HepG2 (cell line): ENCODE data around the gene TNFAIP8L2. TPM values are rescaled to one million over a fixed set of nuclear protein-coding genes. Genes with fewer than 3 reads are reported as not detected.

Experiments
- ATF1 ChIP-seq: IDR thresholded peaks from 2 replicates; pipeline ENCODE4 v1.6.1; 2016; ENCODE audit warnings: mild to moderate bottlenecking, control low read depth
- GABPB1 ChIP-seq: IDR thresholded peaks from 2 replicates; pipeline ENCODE4 v1.6.1; 2016; ENCODE audit warnings: mild to moderate bottlenecking, missing genetic modification reagents, moderate library complexity, missing compliant biosample characterization
- MXD1 ChIP-seq: sonication (generic); formaldehyde crosslinking; IDR thresholded peaks from 2 replicates; pipeline ENCODE4 v1.4.0; 2020; ENCODE audit warnings: mild to moderate bottlenecking, missing genetic modification reagents
- PAX8 ChIP-seq: sonication (generic); formaldehyde crosslinking; IDR thresholded peaks from 2 replicates; pipeline ENCODE4 v1.8.0; 2022; ENCODE audit warnings: mild to moderate bottlenecking, missing genetic modification reagents, borderline replicate concordance
- PRDM15 ChIP-seq: sonication (generic); formaldehyde crosslinking; IDR thresholded peaks from 2 replicates; pipeline ENCODE4 v1.4.0; 2020; ENCODE audit warnings: missing genetic modification reagents
- RNF219 ChIP-seq: sonication (generic); formaldehyde crosslinking; IDR thresholded peaks from 2 replicates; pipeline ENCODE4 v1.5.0; 2020; ENCODE audit warnings: mild to moderate bottlenecking, missing genetic modification reagents
- SAP130 ChIP-seq: IDR thresholded peaks from 2 replicates; pipeline ENCODE4 v1.6.1; 2016; ENCODE audit warnings: low read depth
- SIN3A ChIP-seq: IDR thresholded peaks from 2 replicates; pipeline ENCODE4 v1.6.1; 2011; ENCODE audit warnings: low read depth, mild to moderate bottlenecking, control low read depth, low read length, borderline replicate concordance
- SKIL ChIP-seq: sonication (generic); formaldehyde crosslinking; IDR thresholded peaks from 2 replicates; pipeline ENCODE4 v1.8.0; 2022; ENCODE audit warnings: missing genetic modification reagents, mild to moderate bottlenecking, moderate library complexity, borderline replicate concordance
- SMAD1 ChIP-seq: sonication (generic); formaldehyde crosslinking; IDR thresholded peaks from 2 replicates; pipeline ENCODE4 v1.4.0; 2020; ENCODE audit warnings: missing genetic modification reagents, low read depth, mild to moderate bottlenecking, borderline replicate concordance
- TERF1 ChIP-seq: sonication (generic); formaldehyde crosslinking; IDR thresholded peaks from 2 replicates; pipeline ENCODE4 v1.8.0; 2022; ENCODE audit warnings: mild to moderate bottlenecking, missing genetic modification reagents, moderate library complexity
- ZBTB7A ChIP-seq: sonication (generic); formaldehyde crosslinking; IDR thresholded peaks from 2 replicates; pipeline ENCODE4 v1.8.0; 2022; ENCODE audit warnings: mild to moderate bottlenecking, missing genetic modification reagents
- ZFP82 ChIP-seq: sonication (generic); formaldehyde crosslinking; IDR thresholded peaks from 2 replicates; pipeline ENCODE4 v1.5.1; 2020; ENCODE audit warnings: mild to moderate bottlenecking, missing genetic modification reagents, borderline replicate concordance
- ZMYM4 ChIP-seq: sonication (generic); formaldehyde crosslinking; IDR thresholded peaks from 2 replicates; pipeline ENCODE4 v1.8.1; 2023; ENCODE audit warnings: mild to moderate bottlenecking, missing genetic modification reagents
- ZNF10 ChIP-seq: sonication (generic); formaldehyde crosslinking; IDR thresholded peaks from 2 replicates; pipeline ENCODE4 v1.4.0; 2020; ENCODE audit warnings: mild to moderate bottlenecking, low read depth, missing genetic modification reagents, borderline replicate concordance
- ZNF280B ChIP-seq: sonication (generic); formaldehyde crosslinking; IDR thresholded peaks from 2 replicates; pipeline ENCODE4 v1.5.0; 2020; ENCODE audit warnings: missing genetic modification reagents, mild to moderate bottlenecking, borderline replicate concordance
- ZNF329 ChIP-seq: sonication (generic); formaldehyde crosslinking; IDR thresholded peaks from 2 replicates; pipeline ENCODE4 v1.9.0; 2021; ENCODE audit warnings: low read depth, mild to moderate bottlenecking, missing genetic modification reagents
- ZNF674 ChIP-seq: sonication (generic); formaldehyde crosslinking; IDR thresholded peaks from 2 replicates; pipeline ENCODE4 v1.5.0; 2020; ENCODE audit warnings: low read depth, mild to moderate bottlenecking, missing genetic modification reagents
- polyA plus RNA-seq, 8 experiments: library from polyadenylated mRNA; depleted of rRNA in 3 of 8; stranded (reverse) in 7 of 8; unstranded in 1 of 8; fragments of >200 nt; fragmentation: Illumina TruSeq in 4 of 8; extraction: Trizol in 4 of 8; gene quantifications; 2 replicates each; pipeline versions ENCODE4 v1.2.1 to v1.2.3, GENCODE V29; 2011 to 2016; ENCODE audit warnings: low read depth in 4 of 8, missing spikeins in 1 of 8, mixed read lengths in 1 of 8; ENCODE audit not compliant: insufficient read depth in 1 of 8
- total RNA-seq, 5 experiments: library from RNA; depleted of rRNA; stranded (reverse); fragments of >200 nt; fragmentation: Illumina TruSeq; extraction: Trizol; gene quantifications; 2 replicates each; pipeline ENCODE4 v1.2.3, GENCODE V29; 2016; ENCODE audit warnings: low read depth in 1 of 5

TNFAIP8L2 gene
- total and polyA plus RNA-seq, 2 of the 13 experiments (the other 11 are each of a cell fraction or from before 2014, with no cell fraction given) = not detected

- TF ChIP-seq ZNF280B (CRISPR knock-in tag) = no peak
- peak; percentile 79 for TF ChIP-seq SAP130 (CRISPR knock-in tag)
- TF ChIP-seq ATF1 (CRISPR knock-in tag) = no peak
- no peak for TF ChIP-seq GABPB1 (CRISPR knock-in tag)
- no peak for TF ChIP-seq SMAD1 (CRISPR knock-in tag)
- TF ChIP-seq MXD1 = no peak
- no peak for TF ChIP-seq SKIL (CRISPR knock-in tag)
- TF ChIP-seq ZMYM4 (CRISPR knock-in tag) = no peak
- 0 out of 2 replicates have a peak, but pooled peaks have one; percentile 19 for TF ChIP-seq ZNF674 (CRISPR knock-in tag)
- no peak for TF ChIP-seq RNF219
- TF ChIP-seq PAX8 (CRISPR knock-in tag) = no peak
- TF ChIP-seq ZFP82 (CRISPR knock-in tag) = no peak
- TF ChIP-seq SIN3A = 0 out of 2 replicates have a peak, but pooled peaks have one; percentile 28
- TF ChIP-seq ZNF329 = no peak
- no peak for TF ChIP-seq TERF1 (CRISPR knock-in tag)
- no peak for TF ChIP-seq ZNF10 (CRISPR knock-in tag)
- 0 out of 2 replicates have a peak, but pooled peaks have one; percentile 19 for TF ChIP-seq PRDM15 (CRISPR knock-in tag)
- no peak for TF ChIP-seq ZBTB7A (CRISPR knock-in tag)
These were observed 39.9 kb downstream of the TNFAIP8L2 start (continued) for GRCh38 chr1:151196292-151196800.
